Inferior parietal cortex (tissue), 1 donor: ENCODE measurements around the gene SHISAL2A.
"Not testable (repeated sequence)": the region's sequence is repeated elsewhere in the genome, so short reads cannot be mapped to it uniquely, and the experiment has no call there.

ENCODE experiments used
- DNase-seq: peaks from one replicate; pipeline ENCODE4 v3.0.0-alpha.2; 2016; ENCODE audit errors: extremely low spot score

Gene SHISAL2A

DNA sequence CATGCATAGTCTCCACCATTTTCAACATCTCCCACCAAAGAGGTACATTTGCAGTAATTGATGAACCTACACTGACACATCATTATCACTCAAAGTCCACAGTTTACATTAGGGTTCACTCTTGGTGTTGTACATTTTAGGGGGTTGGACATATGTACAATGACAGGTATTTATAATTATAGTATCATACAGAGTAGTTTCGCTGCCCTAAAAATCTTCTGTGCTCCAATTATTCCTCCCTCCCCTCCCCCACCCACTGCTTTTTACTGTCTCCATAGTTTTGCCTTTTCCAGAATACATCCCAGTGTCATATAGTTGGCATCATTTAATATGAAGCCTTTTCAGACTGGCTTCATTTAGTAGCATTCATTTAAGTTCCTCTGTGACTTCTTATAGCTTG lies 51.6 kb downstream of the SHISAL2A start:
- no peak for DNase-seq

DNA sequence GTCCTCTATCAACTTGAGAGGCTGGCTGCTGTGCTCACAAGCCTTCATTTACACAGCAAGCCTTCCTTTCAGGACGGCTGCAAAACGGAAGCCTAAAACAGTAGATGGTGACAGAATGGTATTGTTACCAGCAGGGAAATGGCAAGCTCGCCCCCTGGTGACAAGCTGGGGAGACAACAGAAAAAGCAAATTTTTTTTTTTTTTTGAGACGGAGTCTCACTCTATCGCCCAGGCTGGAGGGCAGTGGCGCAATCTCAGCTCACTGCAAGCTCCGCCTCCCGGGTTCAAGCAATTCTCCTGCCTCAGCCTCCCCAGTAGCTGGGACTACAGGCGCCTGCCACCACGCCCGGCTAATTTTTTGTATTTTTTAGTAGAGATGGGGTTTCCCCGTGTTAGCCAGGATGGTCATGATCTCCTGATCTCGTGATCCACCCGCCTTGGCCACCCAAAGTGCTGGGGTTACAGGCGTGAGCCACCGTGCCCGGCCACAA lies 53.3 kb downstream of the SHISAL2A start:
- peak; percentile 75 for DNase-seq

DNA sequence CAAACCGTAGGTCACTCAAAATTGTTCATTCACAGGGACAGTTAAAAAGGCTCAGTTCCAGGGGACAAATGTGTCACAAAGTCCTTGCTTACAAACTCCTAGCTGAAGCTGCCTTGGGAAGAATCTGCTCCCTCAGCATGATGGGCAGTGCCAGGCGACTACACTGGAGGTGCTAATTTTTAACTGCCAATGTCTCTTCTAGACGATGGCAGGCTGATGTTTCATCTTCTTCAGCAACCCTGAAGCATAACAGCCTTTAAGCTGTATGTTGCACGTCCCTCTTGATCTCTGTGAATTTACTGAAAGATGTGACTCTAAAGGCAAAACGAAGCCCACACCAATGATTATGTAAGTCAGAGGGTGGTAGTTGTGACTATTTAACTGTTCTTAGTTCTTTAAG lies 53.9 kb downstream of the SHISAL2A start:
- DNase-seq = no peak

DNA sequence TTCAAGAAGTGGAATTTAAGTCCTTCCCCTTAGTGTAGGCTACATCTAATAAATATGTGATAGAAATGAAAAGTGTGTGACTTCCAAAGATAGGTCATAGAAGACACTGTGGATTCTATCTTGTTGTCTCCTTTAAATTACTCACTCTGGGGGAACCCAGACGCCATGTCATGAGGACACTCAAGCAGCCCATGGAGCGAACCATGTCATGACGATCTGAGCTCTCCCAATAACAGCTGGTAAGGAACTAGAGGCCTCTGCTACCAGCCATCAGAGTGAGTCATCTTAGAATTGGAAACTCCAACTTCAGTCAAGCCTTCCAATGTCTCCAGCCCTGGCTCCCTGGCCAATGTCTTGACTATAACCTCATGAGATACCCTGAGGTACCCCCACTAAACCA lies 58.9 kb downstream of the SHISAL2A start:
- DNase-seq = no peak

DNA sequence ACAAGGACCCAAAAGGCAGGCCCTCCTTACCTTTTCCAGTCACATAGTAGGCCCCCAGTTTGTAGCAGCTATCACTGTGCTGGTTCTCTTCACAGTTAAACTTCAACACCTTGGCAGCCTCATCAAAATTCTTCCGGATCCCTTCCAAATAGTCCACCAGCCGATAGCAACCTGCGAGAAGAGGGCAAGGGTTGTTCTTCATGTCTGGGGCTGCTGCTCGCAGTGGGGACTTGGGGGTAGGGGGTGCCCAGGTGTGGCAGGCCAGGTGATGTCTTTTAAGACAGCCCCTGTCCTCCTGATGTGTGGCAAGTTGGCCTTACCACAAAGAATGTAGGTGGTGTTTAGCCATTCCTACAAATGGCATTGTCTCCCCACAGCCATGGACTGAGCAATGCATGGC lies 59.7 kb downstream of the SHISAL2A start:
- no peak for DNase-seq

DNA sequence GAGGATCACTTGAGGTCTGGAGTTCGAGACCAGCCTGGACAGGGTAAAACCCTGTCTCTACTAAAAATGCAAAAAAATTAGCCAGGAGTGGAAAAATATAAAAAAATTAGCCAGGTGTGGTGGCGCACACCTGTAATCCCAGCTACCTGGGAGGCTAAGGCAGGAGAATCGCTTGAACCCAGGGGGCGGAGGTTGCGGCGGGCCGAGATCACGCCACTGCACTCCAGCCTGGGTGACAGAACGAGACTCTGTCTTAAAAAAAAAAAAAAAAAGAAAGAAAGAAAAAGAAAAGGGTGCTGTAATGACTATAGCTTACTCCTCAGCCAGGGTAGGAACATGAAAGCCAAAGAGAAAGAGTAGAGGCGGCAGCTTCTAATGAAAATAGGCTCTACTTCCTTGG lies 60.4 kb downstream of the SHISAL2A start:
- not testable (repeated sequence) for DNase-seq

DNA sequence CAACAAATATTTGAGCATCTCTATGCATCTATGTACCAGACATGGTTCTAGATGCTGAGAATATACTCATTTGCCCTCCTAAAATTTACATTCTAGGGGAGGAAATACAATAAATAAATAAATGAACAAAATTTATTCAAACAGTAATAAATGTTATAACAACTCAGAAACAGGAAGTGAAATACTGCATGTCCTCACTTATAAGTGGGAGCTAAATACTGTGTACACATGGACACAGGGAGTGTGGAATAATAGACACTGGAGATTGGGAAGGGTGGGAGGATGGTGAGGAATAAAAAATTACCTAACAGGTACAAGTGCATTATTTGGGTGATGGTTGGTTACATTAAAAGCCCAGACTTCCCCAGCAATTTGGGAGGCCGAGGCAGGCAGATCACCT lies 60.9 kb downstream of the SHISAL2A start:
- no peak for DNase-seq

DNA sequence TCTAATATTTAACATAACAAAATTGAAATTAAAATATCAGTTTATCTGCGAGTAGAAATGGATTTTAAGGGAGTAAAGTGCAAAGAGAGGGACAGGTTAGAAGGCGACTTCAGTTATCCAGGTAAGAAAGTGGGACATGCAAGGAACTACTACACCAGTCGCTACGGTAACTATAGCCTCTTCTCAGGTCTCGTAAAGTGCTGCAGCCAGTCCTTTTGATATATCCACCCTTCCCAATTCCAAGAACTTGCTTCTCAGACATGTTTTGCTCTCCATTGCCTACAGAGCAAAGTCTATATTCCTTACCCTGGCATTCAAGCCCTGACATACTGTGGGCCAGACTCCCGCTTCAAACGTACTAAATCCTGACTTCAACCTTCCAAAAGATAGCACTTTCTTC lies 62.7 kb downstream of the SHISAL2A start:
- DNase-seq = no peak

DNA sequence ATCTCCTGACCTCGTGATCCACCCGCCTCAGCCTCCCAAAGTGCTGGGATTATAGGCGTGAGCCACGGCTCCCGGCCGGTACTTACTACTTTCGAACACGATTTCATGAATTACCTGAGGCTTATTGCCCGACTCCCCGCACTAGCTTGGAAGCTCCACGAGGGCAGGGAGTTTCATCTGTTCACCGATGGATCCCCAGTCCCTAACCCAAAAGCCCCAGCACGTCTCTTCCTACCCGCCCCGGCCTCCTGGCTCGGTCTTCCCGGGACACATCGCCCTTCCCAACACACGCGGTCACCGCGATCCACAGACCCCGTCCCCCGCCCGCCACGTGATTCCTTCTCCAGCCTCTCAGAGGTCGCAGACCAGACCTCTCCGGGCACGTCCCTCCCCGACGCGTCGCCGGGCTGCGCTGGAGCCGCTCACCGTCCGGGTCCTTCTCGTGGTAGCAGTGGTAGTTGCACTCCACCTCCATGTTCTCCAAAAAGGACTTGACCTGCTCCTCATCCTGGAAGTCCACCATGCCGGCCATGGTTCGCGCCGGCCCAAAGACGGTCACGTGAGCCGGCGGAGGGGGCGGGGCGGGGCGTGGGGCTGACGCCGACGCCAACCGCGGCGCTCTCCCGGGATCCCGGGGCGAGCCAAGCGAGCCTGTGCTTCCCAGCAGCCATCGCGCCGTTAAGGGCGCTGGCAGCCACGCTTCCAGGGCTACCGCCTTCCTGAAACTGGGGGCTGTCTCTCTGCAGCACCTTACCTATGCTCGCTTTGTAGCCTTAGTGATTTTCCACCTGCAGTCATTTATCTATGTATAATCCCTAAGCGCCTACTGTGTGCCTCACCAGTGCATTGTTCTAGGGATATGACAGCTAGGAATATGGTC lies 65.1 kb downstream of the SHISAL2A start, which contains the start of gene COA7:
COA7 (minus strand) TSS at position 553 of the 880 bp plus-strand sequence; CDS start at position 532, 21 bp downstream.
- peak; percentile 91 for DNase-seq

DNA sequence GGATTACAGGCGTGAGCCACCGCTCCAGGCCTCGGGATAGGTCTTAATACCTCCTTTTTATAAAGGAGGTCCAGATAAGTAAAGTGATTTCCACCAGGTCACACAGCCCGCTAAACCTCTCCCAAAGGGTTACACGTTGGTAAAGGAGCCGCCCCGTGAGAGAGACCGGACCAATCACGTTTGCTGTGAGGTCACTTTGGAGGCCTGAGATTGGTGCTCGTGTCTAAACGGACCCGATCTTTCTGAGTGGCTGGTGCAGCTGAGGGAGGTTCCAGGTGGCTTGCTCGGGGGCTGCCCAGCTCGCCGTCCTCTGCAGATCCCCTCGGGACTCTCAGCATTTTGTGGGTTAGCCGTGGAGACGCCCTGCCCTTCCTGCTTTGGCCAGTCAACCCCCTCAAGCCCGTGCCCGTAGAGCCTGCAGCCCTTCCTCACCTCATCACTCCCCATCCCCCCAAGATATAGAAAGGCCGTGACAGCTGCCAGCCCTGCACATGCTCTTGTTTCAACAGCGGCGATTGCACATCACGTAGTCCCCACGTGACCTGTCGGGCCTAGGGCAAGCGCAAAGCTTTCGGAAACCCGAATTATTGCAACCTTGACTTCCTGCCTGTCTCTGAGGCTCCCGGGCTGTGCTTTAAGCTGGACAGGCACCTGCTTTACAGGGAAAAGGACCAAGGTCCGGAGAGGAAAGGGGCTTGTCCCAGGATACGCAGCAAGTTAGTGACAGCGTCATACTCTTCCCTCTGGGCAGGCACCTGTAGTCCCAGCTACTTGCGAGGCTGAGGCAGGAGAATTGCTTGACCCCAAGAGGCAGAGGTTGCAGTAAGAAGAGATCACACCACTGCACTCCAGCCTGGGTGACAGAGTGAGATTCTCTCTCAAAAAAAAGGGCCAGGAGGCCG lies 70.2 kb downstream of the SHISAL2A start:
- peak; percentile 97 for DNase-seq

DNA sequence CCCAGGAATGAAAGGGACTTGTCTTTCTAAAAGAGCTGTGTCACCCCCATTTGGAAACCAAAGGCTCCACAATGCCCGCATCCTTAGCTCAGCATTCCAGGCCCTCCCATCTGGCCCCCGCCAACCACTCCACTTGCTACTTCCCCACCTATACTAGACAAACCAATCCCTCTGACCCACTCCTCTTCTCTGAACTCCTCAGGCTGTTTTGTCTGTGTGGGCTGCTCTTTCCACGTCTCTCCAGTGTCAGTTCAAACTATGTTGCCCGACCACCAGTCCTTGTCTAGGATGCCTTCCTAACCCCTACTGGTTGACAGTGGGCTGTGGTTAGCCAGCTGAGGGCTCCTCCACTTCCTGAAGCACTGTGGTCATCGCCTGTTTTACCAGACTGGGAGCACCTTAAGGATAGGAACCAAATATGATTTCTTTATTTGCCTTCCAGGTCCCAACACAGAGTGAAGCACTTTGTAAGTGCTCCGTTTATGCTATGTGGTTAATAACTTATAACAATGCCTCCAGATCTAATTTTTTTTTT lies 73.2 kb downstream of the SHISAL2A start:
- DNase-seq = no peak
